SH-SY5Y (cell line): ENCODE results near the gene TEX12.

ENCODE experiments used
- GATA2 ChIP-seq: IDR thresholded peaks from 2 replicates; pipeline ENCODE4 v1.6.1; 2011; ENCODE audit warnings: mild to moderate bottlenecking, low read depth, low read length
- GATA3 ChIP-seq: IDR thresholded peaks from 2 replicates; pipeline ENCODE4 v1.6.1; 2011; ENCODE audit warnings: low read depth, mild to moderate bottlenecking, low read length, moderate library complexity

Gene TEX12

GRCh38 chr11:112219476-112220232, 52.5 kb downstream of the TEX12 start:
- TF ChIP-seq GATA3 (no peak), GATA2 (no peak)

GRCh38 chr11:112221274-112221835, 54.2 kb downstream of the TEX12 start:
- TF ChIP-seq GATA3 (0 out of 2 replicates have a peak, but pooled peaks have one; percentile 16), GATA2 (no peak)
